Amniotic stem cell (primary cell): ENCODE measurements around the gene HCN4.

Experiments
- DNase-seq: peaks from one replicate; lab custom pipeline; 2025; lab: John Stamatoyannopoulos, UW

Gene HCN4

DNA sequence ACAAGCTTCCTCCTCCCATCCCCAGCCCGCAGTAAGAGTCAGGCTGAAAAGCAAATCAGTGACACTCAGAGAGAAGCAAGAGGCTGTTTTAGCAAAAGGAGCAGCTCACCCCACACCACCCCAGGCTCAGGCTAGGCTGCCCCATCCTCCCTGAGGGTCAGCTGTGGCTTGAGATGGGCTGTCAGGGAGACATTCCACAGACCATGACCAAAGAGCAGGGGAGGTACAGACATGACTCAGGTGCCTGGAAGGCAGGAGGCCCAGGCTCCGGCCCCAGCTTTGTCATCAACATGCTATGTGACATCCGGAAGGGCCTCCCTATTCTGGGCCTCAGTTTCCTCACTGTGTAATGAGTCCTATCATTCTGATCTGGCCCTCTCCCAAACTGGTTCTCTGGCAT lies 24.7 kb downstream of the HCN4 start:
- no peak for DNase-seq

GRCh38 chr15:73341886-73342600 lies 26.7 kb downstream of the HCN4 start:
- no peak for DNase-seq

DNA sequence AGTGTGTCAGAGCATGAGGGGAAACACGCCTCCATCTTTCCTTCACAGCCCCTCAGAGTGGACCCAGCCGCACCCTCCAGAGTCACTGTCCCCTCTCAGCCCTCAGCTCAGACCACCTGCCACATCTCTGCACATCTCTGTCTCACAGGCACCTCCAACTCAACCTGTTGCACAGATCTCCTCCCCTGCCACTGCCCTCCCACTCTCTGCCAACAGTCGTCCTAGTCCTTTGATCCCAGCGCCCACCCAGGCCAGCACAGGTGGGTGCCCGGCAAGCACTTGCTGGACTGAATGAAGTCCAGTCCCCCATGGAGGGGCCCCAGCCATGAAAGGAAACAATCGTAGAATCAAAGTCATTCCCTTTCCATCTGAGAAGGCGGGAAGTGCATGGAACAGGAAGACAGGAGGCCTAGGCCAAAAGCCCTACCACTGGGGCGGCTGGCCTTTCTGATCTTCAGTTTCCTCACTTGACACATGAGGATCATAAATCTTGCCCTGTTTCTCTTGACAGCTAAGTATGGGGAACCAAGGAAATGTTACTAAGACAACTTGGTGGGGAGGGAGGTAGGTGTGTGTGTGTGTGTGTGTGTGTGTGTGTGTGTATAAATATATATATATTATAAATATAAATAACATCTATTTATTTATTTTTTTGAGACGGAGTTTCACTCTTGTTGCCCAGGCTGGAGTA lies 28.1 kb downstream of the HCN4 start:
- DNase-seq = no peak

- no peak for DNase-seq
Observed at GRCh38 chr15:73338606-73339374, 30.0 kb downstream of the HCN4 start.

- no peak for DNase-seq
Observed at GRCh38 chr15:73338058-73338457, 30.7 kb downstream of the HCN4 start.

- DNase-seq = no peak
Observed at GRCh38 chr15:73337187-73337586, 31.6 kb downstream of the HCN4 start.

- no peak for DNase-seq
Observed at GRCh38 chr15:73336756-73337155, 32.0 kb downstream of the HCN4 start.

DNA sequence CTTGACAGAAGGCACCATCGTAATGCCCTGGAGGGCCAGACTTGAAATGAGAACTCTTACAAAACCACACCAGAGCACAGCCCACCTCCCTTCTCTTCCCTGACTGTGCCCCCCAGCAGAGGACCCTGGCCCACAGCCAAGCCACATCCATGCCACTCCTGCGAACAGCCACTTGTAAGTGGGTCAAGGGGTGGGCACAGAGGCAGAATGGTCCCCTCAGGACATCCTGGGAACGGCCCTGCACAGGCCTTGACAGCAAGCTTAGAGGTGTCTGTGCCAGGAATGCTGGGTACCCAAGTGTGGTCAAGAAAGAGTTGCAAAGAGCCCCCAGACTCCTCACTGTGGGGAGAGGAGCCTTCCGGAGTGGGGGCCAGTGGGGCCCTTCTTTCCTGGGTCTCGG lies 33.3 kb downstream of the HCN4 start:
- DNase-seq = no peak

- DNase-seq = no peak
Observed at GRCh38 chr15:73335026-73335425, 33.7 kb downstream of the HCN4 start.

DNA sequence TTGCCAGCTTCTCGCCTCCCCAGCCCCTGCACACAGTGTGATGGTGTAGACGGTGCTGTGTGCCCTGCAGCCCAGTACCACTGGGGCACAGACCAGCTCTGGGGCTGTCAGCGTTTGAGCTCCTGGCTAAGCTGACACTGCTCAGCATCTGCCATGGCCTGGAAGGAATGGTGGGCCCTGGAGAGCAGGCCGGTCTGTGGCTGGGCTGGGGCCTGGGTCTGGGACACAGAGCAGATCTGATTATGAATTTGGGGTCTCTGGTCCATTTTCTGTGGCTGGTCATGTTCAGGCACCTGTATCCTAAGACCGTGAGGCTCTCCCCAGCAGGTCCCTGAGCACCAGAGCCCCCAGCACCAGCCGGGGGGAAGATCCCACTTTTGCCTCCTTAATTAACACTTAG lies 34.7 kb downstream of the HCN4 start:
- no peak for DNase-seq

DNA sequence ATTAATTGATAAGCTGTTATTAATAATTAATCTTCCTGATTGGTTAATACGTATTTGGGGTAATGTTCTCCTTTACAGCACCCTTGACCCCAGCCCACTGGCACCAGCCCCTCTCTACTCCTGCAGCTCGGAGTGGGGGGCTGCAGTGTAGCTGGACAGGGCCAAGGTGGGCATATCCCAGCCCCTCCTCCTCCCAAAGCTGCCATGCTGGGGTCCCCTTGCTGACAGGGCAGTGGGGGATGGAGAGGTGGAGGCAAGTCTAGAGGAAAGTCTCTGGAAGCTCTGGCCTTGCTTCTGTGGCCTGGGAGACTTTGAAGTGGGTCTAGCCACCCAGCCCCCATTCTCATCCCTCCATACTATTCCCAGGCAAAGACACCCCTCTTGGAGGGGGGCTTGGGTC lies 35.8 kb downstream of the HCN4 start:
- DNase-seq = no peak

DNA sequence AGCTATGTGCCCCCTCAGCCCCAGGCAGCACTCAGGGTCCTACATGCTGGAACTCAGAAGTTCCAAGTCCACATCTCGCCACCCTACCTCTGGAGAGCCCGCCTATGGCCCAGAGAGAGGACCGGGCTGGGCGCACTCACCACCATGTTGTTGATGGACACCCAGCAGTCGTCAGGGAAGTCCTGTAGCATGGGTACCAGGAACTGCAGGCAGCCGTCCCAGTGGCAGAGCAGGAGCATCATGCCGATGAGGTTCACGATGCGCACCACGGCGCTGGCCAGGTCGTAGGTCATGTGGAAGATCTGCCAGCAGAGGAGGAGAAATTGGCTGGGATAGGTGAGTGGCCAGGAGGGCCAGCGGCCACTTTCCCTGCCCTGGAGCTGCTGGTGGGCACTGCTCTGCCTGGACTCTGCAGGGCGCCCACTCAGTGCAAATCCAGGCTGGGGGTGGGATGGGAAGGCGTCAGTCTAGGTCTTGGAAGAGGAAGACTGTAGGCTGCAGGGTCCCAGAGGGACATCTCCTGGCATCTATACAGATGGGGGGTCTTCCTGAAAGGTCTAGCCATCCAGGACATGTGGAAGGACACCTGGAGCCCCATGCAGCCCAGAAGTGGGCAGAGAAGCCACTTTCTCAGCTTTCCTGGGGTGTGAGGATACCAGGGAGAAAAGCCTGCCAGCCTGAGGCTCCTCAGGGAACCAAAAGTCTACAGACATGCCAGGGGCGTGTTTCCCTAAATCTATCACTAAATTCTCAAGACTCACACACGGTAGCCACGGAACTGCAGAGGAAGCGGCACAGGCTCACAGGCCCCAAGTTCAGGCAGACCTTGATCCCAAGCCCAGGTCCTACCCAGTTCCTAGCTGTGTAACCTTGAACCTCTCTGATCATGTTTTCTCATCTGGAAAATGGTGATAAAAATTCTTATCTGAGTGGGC lies 36.5 kb downstream of the HCN4 start:
- no peak for DNase-seq

- DNase-seq = no peak
Observed at GRCh38 chr15:73331501-73331900, 37.3 kb downstream of the HCN4 start.

- no peak for DNase-seq
Observed at GRCh38 chr15:73330206-73331051, 38.3 kb downstream of the HCN4 start.

DNA sequence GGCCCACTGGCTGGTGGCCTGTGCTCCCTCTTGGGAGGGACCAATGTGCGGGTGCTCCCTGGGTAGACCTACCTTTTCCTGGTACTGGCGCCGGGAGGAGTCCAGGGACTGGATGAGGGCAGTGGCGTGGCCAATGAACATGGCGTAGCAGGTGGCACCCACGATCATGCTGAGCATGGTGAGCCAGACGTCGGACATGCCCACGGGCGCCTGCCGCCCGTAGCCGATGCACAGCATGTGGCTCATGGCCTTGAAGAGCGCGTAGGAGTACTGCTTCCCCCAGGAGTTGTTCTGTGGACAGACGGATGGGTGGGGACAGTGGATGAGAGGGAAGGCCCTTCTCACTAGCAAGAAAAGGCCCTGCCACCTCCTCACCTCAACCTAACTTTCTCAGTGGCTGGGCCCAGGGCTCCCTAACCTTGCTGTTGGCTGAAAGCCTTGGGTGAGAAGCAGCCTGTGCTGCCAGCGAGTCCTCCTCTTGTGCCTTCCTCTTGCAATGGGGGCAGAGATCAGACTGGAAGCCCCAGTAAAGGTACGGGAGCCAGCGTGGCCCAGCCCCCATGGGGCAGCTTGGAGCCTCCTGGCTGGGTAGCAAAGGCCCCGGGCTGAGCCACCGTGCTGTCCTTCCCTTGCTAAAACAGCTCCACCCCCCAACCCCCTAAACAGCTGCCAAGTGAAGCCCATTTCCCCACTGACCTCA lies 39.1 kb downstream of the HCN4 start:
- DNase-seq = no peak

GRCh38 chr15:73328981-73329380 lies 39.8 kb downstream of the HCN4 start:
- no peak for DNase-seq

GRCh38 chr15:73328149-73328820 lies 40.5 kb downstream of the HCN4 start:
- no peak for DNase-seq

GRCh38 chr15:73326157-73326556 lies 42.6 kb downstream of the HCN4 start:
- DNase-seq = no peak

- no peak for DNase-seq
Observed at GRCh38 chr15:73325191-73325861, 43.4 kb downstream of the HCN4 start.
